ENCODE measurements around the gene NSA2. TPM values are rescaled to one million over a fixed set of nuclear protein-coding genes. Genes with fewer than 3 reads are reported as not detected.
"Not testable (repeated sequence)": the region's sequence is repeated elsewhere in the genome, so short reads cannot be mapped to it uniquely, and the experiment has no call there.

The NSA2 gene
- polyA plus RNA-seq, 1 experiment = 11.7 TPM

DNA sequence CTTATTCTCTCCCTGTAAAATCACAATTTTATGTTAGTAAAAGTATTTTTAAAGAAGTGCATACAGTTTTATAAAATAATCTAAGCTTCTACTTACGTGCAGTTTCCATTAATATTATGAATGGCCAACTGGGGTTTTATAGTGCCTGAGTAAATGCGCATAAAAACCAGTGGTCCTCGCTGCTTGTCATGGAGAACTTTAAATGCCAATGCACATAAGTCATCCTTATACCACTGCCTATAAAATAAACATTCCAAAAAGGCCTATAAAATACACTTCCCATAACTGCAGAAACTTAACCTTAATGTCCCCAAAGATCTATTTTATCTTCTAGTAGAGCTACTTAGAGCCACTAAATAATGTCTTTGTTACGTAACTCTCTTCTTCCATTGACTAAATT is 28.6 kb upstream of the NSA2 start:
- POLR2A ChIA-PET = no interaction called here
- no peak for DNase-seq (ENCODE audit: low read depth)
- CTCF ChIA-PET = interaction anchor here (1.2 kb wide), 1 partner anchor 9 kb away, joined by 5 read pairs; no protein-coding TSS in a partner anchor
- H3K27me3 ChIP-seq (ENCODE audit: control insufficient read depth, insufficient read depth, low read length) = no peaks in the 10 kb centered on the region
- H3K36me3 ChIP-seq (ENCODE audit: control insufficient read depth, insufficient read depth, low read length) = peaks cover 4% of the 10 kb centered on the region
- TF ChIP-seq, protein P1, sequence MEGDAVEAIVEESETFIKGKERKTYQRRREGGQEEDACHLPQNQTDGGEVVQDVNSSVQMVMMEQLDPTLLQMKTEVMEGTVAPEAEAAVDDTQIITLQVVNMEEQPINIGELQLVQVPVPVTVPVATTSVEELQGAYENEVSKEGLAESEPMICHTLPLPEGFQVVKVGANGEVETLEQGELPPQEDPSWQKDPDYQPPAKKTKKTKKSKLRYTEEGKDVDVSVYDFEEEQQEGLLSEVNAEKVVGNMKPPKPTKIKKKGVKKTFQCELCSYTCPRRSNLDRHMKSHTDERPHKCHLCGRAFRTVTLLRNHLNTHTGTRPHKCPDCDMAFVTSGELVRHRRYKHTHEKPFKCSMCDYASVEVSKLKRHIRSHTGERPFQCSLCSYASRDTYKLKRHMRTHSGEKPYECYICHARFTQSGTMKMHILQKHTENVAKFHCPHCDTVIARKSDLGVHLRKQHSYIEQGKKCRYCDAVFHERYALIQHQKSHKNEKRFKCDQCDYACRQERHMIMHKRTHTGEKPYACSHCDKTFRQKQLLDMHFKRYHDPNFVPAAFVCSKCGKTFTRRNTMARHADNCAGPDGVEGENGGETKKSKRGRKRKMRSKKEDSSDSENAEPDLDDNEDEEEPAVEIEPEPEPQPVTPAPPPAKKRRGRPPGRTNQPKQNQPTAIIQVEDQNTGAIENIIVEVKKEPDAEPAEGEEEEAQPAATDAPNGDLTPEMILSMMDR (IDR thresholded peaks at IDR 0.05; ENCODE audit: insufficient read depth, low read depth, low read length) = no peak
- no peak overlapping the region for H3K4me3 ChIP-seq (ENCODE audit: low read depth, low read length)

DNA sequence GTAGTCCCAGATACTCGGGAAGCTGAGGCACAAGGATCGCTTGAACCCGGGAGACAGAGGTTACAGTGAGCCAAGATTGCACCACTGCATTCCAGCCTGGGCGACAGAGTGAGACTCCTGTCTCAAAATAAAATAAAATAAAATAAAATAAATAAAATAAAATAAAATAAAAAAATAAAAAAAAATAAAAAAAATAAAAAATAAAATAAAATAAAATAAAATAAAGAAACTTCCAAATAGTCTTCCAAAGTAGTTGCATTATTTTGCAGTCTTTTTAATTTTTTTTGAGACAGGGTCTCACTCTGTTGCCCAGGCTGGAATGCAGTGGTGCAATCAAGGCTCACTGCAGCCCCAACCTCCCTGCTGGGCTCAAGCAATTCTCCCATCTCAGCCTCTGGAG is 18.3 kb upstream of the NSA2 start:
- CTCF ChIA-PET; H3K27me3 ChIP-seq (ENCODE audit: control insufficient read depth, insufficient read depth, low read length); POLR2A ChIA-PET; DNase-seq (ENCODE audit: low read depth); H3K36me3 ChIP-seq (ENCODE audit: control insufficient read depth, insufficient read depth, low read length); H3K4me3 ChIP-seq (ENCODE audit: low read depth, low read length): not testable (repeated sequence)

DNA sequence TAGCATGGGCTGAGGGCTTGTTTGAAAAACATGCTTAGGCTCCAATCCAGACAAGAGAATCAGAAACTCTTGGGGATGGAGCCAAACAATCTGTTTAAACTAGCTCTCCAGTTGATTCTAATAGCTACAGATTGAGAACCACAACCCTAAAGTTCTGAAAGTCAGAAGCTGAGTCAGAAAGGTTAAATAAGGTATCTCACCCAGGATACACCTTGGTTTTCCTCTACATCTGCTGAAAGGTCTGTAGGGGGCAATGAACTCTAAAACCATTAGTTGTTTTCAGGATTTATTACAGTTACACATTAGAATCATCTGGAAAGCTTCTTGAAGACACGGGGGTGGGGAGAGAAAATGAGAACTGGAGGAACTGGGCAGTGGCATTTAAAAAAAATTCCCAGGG is 5.8 kb upstream of the NSA2 start:
- DNase-seq (ENCODE audit: low read depth) = no peak
- Histone ChIP-seq H3K27me3 (ENCODE audit: control insufficient read depth, insufficient read depth, low read length) (no peaks in the 10 kb centered on the region), H3K4me3 (ENCODE audit: low read depth, low read length) (no peak overlapping the region), H3K36me3 (ENCODE audit: control insufficient read depth, insufficient read depth, low read length) (peaks cover 4% of the 10 kb centered on the region)
- TF ChIP-seq, protein P1 (IDR thresholded peaks at IDR 0.05; ENCODE audit: insufficient read depth, low read depth, low read length) = no peak
- CTCF ChIA-PET = interaction anchor here (1.5 to 1.7 kb wide), 2 partner anchors 11 to 38 kb away, joined by 3 to 5 read pairs; no protein-coding TSS in a partner anchor
- POLR2A ChIA-PET = no interaction called here

DNA sequence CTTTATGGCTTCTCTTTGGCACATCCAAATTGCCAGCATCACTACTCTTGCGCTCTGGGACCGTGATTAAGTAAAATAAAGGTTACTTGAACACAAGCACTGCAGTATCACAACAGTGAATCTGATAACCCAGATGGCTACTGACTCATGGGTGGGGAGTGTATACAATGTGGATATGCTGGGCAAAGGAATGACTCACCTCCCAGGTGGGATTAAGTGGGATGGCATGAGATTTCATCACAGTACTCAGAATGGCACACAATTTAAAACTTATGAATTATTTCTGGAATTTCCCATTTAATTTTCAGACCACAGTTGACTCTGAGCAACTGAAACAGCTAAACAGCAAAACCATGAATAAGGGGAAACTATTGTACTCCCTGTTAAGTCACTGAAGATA is 4.5 kb upstream of the NSA2 start:
- POLR2A ChIA-PET = no interaction called here
- H3K4me3 ChIP-seq (ENCODE audit: low read depth, low read length) = no peak overlapping the region
- TF ChIP-seq, protein P1 (IDR thresholded peaks at IDR 0.05; ENCODE audit: insufficient read depth, low read depth, low read length) = no peak
- peaks cover 2% of the 10 kb centered on the region; the same call in 1 of the 2 replicates for H3K36me3 ChIP-seq (ENCODE audit: control insufficient read depth, insufficient read depth, low read length)
- H3K27me3 ChIP-seq (ENCODE audit: control insufficient read depth, insufficient read depth, low read length) = no peaks in the 10 kb centered on the region
- DNase-seq (ENCODE audit: low read depth) = no peak
- CTCF ChIA-PET = interaction anchor here (0.6 kb wide), 1 partner anchor 163 kb away, joined by 3 read pairs; no protein-coding TSS in a partner anchor

DNA sequence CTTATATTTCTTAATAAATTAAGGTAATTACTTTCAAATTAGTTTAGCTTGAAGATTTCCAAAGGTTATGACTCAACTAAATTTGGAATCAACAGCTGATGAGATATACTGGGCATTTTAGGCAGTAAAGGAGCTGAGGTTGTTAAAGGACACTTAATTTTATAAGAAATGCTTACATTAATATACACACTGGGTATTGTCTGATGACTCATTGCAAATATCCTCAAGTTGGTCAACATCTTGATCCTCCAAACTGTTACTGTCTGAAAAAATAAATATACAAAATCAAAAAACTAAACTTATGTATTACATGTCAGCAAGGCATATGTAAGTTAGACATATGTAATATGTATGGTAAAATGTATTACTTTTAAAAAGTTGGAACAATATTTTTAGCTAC is 3.5 kb upstream of the NSA2 start:
- ChIA-PET CTCF (interaction anchor here (0.6 to 0.9 kb wide), 3 partner anchors 90 to 515 kb away, joined by 3 read pairs; no protein-coding TSS in a partner anchor), POLR2A (no interaction called here)
- H3K4me3 ChIP-seq (ENCODE audit: low read depth, low read length) = no peak overlapping the region
- no peak for DNase-seq (ENCODE audit: low read depth)
- TF ChIP-seq, protein P1 (IDR thresholded peaks at IDR 0.05; ENCODE audit: insufficient read depth, low read depth, low read length) = no peak
- H3K27me3 ChIP-seq (ENCODE audit: control insufficient read depth, insufficient read depth, low read length) = no peaks in the 10 kb centered on the region
- H3K36me3 ChIP-seq (ENCODE audit: control insufficient read depth, insufficient read depth, low read length) = no peaks in the 10 kb centered on the region

DNA sequence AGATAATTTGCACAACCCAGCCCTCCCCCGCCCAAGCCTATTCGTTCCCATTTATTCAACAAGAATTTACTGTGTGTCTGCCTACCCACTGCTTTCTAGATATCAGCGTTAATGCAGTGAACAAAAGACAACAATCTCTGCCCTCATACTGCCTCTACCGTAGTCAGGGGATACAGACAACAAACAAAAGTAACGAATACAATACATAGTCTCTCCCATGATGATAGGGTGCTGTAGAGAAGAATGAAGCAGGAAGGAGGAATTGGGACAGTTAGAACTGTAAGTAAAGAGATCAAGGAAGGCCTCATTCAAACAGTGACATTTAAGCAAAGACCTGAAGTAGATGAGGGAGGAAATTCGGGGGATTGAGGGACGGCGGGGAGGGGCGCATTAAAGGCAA is 1.8 kb upstream of the NSA2 start:
- Histone ChIP-seq H3K36me3 (ENCODE audit: control insufficient read depth, insufficient read depth, low read length) (no peaks in the 10 kb centered on the region), H3K4me3 (ENCODE audit: low read depth, low read length) (no peak overlapping the region), H3K27me3 (ENCODE audit: control insufficient read depth, insufficient read depth, low read length) (no peaks in the 10 kb centered on the region)
- TF ChIP-seq, protein P1 (IDR thresholded peaks at IDR 0.05; ENCODE audit: insufficient read depth, low read depth, low read length) = no peak
- DNase-seq (ENCODE audit: low read depth) = no peak
- ChIA-PET CTCF (interaction anchor here (1.1 kb wide), 1 partner anchor 26 kb away, joined by 3 read pairs; no protein-coding TSS in a partner anchor), POLR2A (no interaction called here)

Measured in BJ (cell line).